ENCODE data around the gene SLC6A19. TPM values are rescaled to one million over a fixed set of nuclear protein-coding genes. Genes with fewer than 3 reads are reported as not detected.

Gene SLC6A19
- total RNA-seq, 4 donors from 2014 or later: not detected

- no peak for TF ChIP-seq CTCF (IDR thresholded peaks at IDR 0.05; ENCODE audit: low read depth)
Observed at GRCh38 chr5:1217596-1218206, 16.3 kb downstream of the SLC6A19 start.

GRCh38 chr5:1218351-1219080, 17.1 kb downstream of the SLC6A19 start:
- no peak for TF ChIP-seq CTCF (IDR thresholded peaks at IDR 0.05; ENCODE audit: low read depth)

DNA sequence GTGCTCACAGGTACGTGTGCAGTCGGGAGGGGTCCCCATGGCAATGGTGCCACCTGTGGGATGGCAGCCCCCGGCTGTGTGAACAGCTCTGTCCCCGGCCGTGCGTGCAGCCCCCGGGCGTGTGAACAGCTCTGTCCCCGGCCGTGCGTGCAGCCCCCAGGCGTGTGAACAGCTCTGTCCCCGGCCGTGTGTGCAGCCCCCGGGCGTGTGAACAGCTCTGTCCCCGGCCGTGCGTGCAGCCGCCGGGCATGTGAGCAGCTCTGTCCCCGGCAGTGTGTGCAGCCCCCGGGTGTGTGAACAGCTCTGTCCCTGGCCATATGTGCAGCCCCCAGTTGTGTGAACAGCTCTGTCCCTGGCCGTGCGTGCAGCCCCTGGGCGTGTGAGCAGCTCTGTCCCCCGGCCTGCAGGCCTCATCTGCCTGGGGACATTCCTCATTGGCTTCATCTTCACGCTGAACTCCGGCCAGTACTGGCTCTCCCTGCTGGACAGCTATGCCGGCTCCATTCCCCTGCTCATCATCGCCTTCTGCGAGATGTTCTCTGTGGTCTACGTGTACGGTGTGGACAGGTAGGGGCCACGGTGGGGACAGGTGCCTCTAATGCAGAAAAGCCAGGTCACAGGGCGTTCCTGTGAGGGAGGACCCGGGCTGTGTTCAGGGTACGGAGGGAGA, 17.8 kb downstream of the SLC6A19 start:
- TF ChIP-seq CTCF (IDR thresholded peaks at IDR 0.05; ENCODE audit: low read depth): no peak

GRCh38 chr5:1219768-1220100, 18.3 kb downstream of the SLC6A19 start:
- no peak for TF ChIP-seq CTCF (IDR thresholded peaks at IDR 0.05; ENCODE audit: low read depth)

GRCh38 chr5:1220351-1220750, 19.0 kb downstream of the SLC6A19 start:
- TF ChIP-seq CTCF (IDR thresholded peaks at IDR 0.05; ENCODE audit: low read depth): no peak

- TF ChIP-seq CTCF (IDR thresholded peaks at IDR 0.05; ENCODE audit: low read depth): no peak
Observed at GRCh38 chr5:1220831-1221230, 19.4 kb downstream of the SLC6A19 start.

- no peak for TF ChIP-seq CTCF (IDR thresholded peaks at IDR 0.05; ENCODE audit: low read depth)
Observed at GRCh38 chr5:1221721-1222120, 20.3 kb downstream of the SLC6A19 start.
